IPS-NIHi7 (cell line): ENCODE measurements around the gene ZBED4.

Experiments used
- DNase-seq: peaks from one replicate; pipeline ENCODE4 v3.0.0; 2012; ENCODE audit warnings: mixed read lengths; ENCODE audit errors: extremely low spot score

ZBED4 gene

DNA sequence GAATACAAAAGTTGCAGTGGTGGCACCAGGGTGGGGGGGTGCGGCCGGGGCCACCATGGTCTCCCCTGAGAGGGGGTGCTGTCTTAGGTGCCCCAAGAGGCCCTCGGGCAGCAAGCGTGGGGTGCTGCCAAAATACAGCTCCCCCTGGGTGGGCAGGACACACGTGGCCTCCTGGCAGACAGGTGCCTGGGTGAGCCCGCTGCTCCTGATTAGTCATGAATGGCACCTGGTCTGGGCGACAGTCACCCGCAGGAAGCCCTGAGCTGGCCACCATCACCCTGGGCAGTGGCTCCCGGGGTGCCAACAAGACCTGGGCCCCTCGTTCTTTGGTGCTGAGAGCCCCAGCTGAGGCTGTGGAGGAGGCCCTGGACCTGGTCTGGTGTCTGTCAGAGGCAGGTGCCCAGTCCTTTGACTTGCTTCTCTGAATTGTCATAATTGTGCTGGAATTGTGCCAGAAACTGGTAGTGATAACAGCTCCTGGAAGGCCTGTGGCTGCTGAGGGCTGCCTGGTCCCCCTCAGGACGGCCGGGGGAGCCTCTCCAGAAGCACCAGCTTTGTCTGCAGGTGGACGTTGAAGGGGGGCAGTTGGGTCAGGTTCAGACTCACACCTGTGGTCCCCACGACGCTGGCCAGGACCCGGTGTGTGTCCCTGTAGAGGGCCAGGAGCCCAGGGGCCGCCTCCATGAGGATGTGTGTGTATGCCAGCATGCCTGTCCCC is 49.8 kb downstream of the ZBED4 start:
- no peak for DNase-seq

DNA sequence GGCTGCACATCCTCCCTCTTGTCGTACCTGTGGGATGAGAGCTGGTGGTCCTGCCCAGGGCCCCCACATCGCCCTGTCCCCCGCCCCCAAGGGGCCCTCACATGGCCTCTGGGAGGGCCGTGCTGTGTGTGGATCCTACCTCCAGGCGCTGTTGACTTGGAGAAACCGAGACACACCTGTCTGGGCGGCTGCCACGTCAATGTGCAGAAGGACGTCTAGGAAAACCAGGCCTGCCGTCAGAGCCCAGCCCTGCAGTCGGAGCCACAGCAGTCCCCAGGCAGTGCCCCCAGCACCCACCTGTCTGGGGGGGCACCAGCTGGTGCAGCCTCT is 50.4 kb downstream of the ZBED4 start:
- DNase-seq: no peak

DNA sequence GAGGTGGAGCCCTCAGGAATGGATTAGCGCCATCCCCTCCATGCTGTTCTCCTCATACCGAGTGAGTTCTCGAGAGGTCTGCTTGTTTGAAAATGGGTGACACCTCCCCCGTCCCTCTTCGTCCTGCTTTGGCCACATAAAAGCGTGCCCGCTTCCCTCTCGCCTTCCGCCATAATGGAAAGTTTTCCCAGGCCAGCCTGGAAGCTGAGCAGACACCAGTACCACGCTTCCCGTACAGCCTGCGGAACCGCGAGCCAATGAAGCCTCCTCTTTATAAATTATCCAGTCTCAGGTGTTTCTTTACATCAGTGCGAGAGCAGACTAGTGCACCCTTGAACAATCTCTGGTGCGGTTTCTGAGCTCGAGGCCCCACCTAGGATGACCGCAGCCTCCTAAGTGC is 51.8 kb downstream of the ZBED4 start:
- no peak for DNase-seq

DNA sequence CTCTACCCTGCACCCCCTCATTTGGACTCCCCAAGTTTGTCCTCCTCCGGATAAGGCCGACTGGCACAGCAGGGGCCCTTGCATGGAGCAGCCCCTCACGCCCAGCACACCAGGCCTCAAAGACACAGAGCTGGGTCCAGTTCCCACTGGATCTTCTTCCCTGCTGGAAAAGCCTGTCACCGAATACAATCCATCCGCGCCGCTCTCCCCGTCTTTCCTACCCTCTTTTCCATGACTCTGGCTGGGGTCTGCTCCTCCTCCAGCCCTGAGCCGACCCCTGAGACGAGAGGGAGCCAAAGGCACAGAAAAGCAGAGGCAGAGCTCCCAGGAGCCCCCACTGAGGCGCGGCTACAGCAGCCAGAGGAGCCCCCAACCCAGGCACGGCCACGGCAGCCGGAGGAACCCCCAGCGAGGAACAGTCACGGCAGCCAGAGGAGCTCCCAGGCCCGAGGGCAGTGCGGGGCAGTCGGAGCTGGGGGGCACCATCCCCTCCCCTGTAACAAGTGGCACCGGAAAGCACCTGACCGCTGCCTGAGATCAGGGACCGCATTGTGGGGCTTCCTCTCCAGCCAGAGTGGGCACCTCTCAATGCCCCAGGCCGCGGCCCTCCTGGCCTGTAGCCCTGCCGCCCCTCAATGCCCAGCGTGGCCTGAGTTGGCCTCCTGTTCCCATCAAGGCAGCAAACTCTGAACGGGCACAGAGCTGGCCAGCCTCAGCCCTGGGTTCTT is 52.6 kb downstream of the ZBED4 start:
- DNase-seq: no peak

DNA sequence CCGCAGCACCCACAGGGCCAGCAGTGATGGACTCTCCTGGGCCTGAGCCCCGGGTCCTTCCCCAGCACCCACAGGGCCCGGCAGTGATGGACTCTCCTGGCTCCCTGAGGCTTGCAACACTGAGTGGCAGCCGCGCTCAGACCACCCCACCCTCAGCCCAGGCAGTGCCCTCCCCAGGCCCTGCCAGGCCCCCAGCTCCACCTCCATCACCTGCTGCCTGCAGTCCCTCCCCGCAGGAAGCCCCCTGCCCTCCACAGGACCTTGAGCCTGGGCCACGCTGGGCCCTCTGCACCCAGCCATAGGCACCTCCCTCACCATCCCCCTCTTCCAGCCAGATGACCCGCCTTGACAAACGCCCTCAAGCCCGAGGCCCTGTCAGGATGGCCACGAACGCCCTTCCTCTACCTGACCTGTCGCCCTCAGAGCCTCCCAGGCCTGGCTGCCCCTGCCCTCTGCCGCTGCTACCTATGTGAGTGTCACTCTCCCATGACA is 53.2 kb downstream of the ZBED4 start:
- no peak for DNase-seq

DNA sequence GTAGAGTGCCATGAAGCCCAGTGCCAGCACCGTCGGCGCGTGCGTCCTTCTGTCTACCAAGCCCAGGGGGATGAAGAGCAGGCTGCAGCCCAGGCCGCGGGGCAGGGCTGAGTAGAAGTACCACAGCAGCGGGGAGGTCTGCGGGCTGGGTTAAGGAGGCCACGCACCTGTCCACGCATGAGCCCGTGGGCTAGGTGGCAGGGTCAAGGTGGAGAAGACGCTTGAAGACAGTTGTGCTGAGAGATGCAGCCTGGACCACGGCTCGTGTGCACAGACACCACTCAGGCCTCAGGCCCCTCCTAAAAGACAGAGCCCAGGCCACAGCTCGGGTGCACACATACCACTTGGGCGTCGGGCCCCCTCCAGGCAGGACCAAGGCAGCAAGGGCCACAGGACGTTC is 54.2 kb downstream of the ZBED4 start:
- no peak for DNase-seq

DNA sequence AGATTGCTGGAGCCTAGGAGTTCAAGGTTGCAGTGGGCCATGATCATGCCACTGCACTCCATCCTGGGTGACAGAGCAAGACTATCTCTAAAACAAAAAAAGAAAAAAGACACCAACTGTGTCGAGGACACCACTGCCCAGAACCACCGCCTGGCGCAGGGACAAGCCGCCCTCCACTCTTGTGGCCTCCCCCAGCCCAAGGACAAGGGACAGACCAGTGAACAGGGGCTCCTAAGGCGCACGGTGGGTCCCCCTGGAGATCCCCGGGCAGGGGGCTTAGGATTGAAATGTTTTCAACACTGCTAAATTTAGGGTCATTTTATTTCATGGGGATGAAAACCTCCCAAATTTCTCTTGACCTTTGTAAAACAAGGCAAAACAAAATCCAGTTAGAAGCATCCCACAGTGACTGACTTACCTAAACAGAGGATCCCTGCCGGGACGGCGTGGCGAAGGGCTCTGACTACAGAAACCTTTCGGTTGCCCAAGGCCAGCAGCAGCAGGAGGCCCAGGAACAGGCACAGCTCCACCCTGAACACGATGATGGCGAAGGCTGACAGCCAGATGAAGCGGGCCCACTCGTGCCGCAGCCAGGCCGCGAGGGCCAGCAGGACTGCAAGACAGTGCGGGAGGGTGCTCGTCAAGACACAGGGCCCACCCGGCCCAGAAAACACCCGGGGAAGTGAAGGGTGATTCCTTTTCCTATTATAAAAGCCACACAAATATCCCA is 56.0 kb downstream of the ZBED4 start:
- DNase-seq: no peak

DNA sequence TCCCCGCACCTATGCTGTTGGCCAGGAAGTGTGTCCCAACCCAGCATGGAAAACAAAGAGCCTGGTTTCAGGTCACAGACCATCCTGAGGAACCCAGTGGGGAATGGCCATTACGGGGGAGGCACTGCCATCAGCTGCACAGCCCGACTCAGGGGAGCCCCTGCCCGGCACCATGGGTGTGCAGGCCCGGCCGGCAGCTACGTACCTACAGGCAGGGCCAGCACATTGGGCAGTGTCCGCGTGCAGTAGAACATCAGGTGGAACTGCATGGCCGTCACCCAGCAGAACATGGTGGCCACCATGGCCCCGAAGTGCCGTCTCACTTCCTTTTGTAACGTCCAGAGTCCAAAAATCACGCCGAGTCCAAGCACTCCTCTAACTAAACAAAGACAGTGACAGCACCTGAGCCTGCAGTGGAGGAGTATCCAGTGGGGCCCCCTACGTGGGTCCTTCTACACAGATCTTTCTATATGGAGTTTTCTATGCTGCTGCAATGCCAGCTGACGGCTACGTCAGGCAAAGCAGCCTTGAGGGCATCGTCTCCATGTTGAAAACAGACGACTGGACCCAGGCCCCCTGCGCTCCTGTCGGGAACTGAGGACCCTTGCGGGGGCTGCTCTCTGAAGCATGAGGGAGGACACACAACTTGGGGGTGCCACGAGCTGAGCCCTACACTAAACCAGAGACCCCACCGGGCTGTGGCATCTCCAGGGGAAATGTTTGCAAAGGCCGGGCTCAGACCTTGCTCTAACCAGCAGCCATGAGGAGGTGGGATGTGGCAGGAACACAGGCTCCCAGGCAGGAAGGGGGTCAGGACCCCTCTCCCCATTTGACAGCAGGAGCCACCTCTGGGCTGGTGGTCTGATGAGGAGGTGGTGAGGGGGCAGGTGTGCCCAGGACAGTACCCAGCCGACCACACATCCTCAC is 56.8 kb downstream of the ZBED4 start:
- no peak for DNase-seq

DNA sequence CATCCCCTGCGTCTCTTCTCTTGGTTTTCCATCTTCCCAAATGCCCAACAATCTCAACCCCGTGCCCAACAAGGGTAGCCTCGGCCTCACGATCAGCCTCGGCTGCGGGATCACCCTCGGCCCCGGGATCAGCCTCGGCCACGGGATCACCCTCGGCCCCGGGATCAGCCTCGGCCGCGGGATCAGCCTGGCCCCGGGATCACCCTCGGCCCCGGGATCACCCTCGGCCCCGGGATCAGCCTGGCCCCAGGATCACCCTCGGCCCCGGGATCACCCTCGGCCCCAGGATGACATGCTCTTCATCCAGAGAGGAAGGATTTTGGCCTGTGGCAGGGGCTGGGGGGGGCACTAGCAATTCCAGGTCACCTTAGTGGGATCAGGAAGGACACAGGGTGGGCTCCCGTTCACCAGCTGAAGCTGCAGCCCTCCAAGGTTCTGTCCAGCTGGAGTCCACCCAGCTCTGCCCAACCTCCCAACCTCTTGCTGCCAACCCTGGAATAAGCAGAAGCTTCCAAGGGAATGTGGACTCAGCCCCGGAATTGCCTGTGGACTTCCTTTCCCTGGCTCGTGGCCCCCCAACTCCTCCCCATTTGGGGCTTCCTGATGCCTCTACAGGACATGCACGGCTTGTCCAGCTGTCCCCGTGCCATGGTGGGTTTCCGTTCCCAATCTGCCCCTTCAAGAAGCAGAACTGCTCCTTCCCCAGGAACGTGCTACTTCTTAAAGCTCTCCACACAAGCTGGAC is 58.4 kb downstream of the ZBED4 start:
- no peak for DNase-seq

DNA sequence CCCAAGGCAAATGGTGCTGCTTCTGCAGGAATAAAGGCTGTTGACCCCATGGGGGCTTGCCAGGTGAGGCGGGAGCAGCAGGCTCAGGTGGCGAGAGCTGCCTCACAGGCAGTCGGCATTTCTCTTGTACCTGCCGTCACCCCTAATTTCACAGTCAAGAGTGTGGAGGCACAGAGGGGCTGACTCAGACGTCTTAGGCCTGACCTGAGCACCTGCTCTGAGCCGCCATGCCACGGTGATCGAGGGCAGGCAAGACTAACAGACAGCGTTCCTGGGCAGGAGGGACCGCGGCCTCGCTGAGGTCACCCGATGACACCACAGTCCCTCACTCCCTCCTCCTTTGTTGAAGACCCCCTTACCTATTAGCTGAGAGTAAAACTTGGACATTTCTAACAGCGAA is 59.4 kb downstream of the ZBED4 start:
- DNase-seq: no peak

DNA sequence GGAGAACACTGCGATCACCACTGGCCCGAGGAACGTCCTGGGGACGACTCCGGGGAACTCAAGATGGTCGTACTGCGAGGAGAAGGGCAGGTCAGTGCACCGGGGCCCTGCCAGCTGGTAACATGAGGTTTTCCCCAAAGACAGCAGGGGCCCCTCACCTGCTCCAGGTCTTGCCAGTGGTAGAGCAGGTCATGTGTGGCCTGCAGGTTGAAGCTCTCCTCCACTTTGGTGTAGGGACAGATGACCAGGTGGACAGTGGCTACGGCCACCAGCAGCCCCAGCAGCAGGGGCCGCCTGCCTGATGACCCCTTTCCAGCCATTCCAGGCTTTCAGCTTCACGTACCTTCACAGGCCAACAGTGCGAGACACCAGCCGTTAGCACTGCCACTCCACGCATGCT is 59.8 kb downstream of the ZBED4 start:
- no peak for DNase-seq

DNA sequence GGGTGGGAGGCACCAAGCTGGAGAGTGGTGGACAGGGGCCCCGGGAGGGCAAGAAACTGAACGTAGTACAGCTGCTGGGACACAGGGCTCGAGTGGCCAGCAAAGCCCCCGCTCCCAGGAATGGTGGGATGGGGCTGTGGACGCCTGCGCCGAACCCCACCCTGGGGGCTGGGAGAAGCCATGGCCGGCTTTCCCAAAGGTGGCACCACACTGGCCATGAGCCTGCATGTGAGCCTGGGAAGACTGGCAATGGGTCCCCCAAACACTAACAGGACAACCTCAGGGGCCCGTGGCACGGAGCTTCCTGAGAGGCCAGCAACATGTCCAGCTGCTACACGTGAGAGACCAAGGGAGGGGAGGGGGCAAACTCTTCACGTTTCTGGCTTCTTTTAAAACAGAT is 60.6 kb downstream of the ZBED4 start:
- no peak for DNase-seq

DNA sequence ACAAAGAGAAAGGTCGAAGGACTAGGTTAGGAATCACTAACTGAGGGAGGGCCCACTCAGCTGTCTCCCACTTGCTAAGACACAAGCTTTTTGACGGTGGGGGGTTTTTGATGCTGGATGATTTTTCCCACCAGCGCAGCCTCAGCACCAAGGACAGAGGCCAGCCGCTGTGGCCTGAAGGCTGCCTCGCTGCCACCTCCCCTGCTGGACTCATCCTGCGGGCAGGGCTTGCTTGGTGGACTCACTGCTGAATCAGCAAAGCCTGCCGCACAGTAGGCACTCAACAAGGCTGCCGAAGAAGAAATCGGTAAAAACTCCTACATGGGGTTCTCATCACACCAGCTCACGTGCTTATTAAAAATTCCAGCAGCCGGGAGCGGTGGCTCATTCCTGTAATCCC is 62.0 kb downstream of the ZBED4 start:
- DNase-seq: peak; percentile 61

DNA sequence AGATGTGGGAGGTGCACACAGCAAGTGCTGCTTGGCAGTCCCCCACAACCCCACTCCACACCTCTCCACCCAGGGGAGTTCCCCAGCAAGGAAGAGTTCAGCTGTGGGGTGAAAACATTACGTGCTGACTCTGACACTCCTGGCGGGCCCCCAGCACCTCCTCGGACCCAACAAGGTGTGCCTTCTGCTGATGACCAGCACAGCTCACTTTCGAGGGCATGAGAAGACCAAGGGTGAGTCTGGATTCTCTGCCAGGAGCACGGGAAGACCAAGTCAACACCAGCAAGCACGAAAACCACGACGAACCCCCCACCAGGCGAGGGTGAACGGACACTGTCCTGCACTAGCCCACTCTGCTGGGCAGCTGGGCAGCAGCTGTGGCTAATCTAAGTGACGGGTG is 63.2 kb downstream of the ZBED4 start:
- DNase-seq: no peak

DNA sequence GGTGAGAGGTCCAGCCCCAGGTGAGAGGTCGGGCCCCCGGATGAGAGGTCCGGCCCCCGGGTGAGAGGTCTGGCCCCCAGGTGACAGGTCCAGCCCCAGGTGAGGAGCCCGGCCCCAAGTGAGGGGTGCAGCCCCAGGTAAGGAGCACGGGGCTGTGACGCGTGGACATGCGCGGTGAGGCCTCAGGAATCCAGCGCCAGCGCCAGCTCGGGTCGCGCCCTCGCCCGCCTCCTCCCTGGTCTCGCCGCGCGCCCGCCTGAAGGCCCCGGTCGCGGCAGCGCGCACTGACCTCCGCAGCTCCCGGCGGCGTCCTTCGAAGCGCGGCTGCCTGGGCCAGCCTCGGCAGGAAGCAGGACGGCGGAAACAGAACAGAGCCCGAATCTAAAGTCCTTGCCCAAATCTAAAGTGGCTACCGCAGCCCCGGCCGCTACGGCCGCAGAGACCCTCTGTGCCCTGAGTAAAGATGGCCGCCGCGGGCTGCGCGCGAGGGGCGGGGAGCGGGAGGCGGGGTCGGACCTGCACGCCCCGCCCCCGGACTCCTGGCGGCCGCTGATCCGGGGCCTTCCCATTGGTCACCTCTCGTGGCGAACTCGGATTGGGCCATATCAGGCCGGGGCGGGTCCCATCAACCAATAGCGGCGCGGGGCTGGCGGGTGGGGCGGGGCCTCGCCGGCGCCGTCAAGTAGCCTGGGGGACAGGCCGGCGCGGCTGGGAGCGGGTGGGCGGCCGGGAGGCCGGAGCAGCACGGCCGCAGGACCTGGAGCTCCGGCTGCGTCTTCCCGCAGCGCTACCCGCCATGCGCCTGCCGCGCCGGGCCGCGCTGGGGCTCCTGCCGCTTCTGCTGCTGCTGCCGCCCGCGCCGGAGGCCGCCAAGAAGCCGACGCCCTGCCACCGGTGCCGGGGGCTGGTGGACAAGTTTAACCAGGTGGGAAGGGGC is 64.6 kb downstream of the ZBED4 start, which contains the start of the genes ALG12 and CRELD2:
Gene ALG12, minus strand, starts transcription at position 465 of the 937 bp plus-strand sequence. CDS start 4,673 bp downstream, outside the sequence.
Gene CRELD2, plus strand, starts transcription at position 661 of the 937 bp plus-strand sequence. Its CDS starts 136 bp downstream, at position 797.
- DNase-seq: peak; percentile 100

DNA sequence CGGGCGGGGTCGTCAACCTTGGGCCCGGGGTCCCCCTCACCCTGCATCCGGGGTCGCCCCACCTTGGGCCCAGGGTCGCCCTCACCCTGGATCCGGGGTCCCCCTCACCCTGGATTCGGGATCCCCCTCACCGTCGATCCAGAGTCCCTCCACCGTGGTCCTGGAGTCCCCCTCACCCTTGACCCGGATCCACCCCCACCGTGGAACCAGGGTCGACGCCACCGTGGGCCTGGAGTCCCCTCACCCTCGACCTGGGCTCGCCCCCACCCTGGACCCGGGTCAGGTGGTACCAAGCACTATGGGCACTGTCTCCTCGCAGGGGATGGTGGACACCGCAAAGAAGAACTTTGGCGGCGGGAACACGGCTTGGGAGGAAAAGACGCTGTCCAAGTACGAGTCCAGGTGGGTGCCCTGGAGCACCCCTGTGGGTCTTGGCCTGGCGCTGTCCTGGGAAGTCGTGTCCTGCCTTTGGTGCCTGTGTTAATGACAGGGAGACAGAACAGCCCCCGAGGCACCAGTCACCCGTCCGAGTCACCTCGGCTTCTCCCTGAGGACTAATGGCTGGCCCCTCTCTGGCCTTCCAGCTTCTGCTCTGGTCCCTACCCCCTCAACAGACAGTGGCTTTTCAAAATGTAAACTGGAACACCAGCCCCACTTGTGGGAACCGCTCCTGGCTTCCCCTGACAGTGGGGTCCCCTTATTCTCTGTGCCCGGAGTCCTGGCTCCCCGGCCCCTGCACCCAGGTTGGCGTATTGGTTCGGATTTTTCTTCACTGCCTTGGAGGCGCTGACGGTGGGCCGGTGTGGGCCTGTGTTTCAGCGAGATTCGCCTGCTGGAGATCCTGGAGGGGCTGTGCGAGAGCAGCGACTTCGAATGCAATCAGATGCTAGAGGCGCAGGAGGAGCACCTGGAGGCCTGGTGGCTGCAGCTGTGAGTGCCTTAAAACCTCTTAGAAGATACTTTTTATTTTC is 65.6 kb downstream of the ZBED4 start:
- DNase-seq: no peak

DNA sequence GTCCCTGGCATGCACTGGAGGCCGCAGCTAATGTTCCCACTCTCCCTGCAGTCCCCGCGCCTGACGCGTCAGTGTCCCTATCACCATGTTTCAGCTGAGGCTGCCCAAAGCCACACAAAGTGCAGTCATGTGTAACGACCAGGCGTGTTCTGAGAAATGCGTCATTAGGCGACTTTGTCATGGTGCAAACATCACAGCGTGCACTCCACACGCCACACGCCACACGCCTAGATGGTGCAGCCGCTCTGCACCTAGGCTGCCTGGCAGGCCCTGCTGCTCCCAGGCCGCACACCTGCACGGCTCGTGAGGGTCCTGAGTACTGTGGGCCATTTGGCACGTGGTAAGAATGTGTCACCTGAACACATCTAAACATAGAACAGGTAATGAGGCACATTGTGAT is 67.2 kb downstream of the ZBED4 start:
- no peak for DNase-seq

DNA sequence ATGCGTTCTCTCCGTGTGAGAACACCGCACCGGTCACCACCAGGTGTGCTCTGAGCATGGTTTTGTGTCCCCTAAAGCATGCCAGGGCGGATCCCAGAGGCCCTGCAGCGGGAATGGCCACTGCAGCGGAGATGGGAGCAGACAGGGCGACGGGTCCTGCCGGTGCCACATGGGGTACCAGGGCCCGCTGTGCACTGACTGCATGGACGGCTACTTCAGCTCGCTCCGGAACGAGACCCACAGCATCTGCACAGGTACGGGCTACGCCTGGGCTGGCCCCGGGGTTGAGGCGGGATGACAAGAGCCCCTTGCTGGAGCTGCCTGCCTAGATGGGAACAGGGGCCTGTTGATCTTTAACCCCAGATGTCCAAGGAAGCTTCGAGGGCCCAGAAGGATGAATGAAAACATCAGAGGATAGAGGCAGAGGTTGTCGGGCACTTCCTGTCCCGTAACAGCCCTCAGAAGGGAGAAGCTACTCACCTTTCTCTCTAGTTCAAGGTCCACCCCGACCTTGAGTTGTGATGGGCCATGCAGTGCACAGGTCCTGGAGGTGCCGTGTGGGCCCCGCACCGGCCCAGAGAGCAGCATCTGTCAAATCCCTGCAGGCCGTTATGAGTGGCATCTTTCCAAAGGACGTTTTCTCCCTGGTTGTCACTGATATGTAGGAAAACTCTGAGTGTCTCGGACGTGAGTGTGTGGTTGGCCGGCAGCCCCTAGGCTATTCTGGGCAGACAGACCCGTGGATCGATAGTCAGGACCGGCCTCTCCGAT is 68.0 kb downstream of the ZBED4 start:
- DNase-seq: no peak
